Frontal cortex (tissue), 4 donors: ENCODE results near the gene LRRTM4. TPM values are rescaled to one million over a fixed set of nuclear protein-coding genes. Genes with fewer than 3 reads are reported as not detected.

ENCODE experiments used
- DNase-seq, 2 donors: peaks; one replicate each; pipeline ENCODE4 v3.0.0; 2012; ENCODE audit warnings: low spot score in 2 of 2
- FAIRE-seq: peaks from 2 replicates; lab custom pipeline; 2012; peaks lifted over from hg19 to GRCh38; lab: Jason Lieb, UNC
- total RNA-seq: library from RNA; depleted of rRNA; stranded (reverse); fragments of >200 nt; gene quantifications from one replicate; pipeline ENCODE4 v1.2.3, GENCODE V29; 2014
- donor health status: control.
- donor health status: control.
- donor health status: control.

LRRTM4 gene
- total RNA-seq = 46.1 TPM

DNA sequence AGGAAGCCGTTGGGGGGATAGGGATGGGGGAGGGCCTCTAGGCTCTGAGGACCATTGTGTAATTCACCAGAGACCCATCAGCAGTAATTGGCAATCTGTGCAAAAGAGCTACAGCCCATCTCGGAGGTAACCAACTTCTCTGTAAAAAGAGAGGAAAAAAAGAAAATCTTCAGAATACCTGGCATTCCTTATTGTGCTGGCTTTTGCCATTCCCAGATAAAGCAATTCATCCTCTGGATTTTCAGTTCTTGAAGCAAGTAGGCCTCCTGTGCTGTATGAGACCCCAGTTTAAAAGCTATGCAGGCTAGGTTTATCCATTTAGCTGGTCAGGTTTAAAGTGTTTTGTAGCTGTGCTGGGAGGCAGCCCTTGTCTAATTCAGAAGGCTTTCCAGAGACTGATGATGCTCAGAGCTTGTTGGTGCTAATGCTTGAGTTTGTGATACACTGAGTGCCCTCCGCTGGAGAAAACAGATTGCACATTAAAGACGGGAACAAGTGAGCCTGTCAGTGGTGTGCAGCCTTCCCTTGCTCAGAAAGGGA lies at the start of gene LRRTM4:
LRRTM4 (minus strand) TSS at position 446 of the 540 bp plus-strand sequence.
- no peak for FAIRE-seq
- DNase-seq = peak in 1 of 2 donors; percentile 4

DNA sequence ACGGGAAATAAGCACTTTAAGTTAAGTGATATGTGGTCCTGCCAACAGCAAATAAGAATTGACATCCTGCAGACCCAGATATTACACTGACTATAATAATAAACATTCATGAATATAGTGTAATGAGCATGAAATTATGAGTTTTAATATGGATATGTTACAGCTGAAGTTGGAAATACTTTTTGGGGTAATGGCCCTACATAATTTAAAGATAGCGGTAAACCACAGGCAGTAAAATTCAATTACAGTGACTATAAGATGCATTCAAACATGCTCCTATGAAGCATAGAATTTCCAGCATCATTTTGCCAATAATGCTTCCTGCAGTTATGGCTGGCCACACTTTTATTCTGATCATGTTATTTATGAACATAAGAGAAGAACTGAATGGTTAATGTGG lies 49.4 kb upstream of the LRRTM4 start:
- DNase-seq (no peak), FAIRE-seq (no peak)

- FAIRE-seq (no peak), DNase-seq (no peak)
These were observed 45.5 kb upstream of the LRRTM4 start for GRCh38 chr2:77567723-77568122.

GRCh38 chr2:77566582-77566981 lies 44.4 kb upstream of the LRRTM4 start:
- FAIRE-seq (no peak), DNase-seq (no peak)

GRCh38 chr2:77566131-77566530 lies 44.0 kb upstream of the LRRTM4 start:
- no peak for FAIRE-seq
- DNase-seq = no peak

DNA sequence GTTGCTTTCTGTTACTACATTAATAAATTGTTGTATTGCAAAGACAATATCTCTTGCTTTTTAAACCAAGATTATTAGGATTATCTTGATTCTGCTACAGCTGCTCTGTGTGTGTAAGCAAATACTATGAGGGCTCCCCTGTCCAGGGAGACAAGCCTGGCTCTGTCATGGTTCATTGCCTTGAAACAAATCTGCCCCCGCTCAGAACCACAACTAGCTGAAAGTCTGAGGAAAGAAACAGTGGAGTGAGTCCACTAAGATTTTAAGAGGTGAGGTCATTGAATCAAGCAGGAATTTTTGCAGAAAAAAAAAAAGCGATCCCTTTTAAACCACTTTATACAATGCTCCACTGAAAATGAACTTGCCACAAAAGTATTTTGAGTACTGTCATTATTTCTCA lies 30.8 kb upstream of the LRRTM4 start:
- FAIRE-seq (no peak), DNase-seq (no peak)

DNA sequence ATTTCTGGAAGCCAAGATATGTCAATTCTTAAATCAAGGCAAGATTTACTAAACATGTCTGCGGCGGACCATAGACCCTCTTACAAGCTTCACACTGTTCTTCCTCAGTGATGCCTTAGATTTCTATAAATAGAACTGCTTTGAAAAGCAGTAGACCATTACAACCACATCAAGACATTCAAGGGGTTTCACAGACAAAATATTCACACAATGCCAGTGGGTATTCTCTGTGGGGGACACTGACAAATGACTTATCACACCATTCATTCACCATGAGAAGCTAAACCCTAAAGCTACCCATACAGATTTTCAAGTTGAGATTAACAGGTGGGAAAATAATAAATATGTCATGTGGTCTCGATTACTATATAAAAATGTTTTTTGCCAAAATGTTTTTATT lies 15.9 kb upstream of the LRRTM4 start:
- no peak for DNase-seq
- no peak for FAIRE-seq

DNA sequence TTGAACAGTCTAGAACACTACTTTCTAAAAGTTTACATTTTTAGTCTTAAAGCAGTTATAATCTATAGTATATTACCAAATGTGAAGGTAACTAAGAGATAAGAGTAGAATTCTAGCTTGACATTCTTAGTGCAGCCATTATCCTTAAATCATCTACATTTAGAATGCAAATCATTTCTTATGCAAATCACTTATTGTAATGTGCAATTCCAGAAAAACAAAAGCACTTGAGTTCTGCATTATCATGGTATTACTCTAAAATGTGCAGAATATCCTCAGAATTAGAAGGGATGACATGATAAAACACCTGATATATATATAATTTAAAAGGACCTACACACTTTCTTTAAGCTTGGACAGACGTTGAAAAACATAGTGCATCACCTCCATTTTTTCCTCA lies 712 bp upstream of the LRRTM4 start:
- FAIRE-seq = no peak

GRCh38 chr2:77521548-77521891 lies 656 bp downstream of the LRRTM4 start:
- no peak for FAIRE-seq

More for the DNA sequence above, 712 bp upstream of the LRRTM4 start:
- DNase-seq = no peak

GRCh38 chr2:77520641-77521547 lies 1.3 kb downstream of the LRRTM4 start:
- no peak for DNase-seq

More at GRCh38 chr2:77521548-77521891, 656 bp downstream of the LRRTM4 start:
- DNase-seq = no peak

DNA sequence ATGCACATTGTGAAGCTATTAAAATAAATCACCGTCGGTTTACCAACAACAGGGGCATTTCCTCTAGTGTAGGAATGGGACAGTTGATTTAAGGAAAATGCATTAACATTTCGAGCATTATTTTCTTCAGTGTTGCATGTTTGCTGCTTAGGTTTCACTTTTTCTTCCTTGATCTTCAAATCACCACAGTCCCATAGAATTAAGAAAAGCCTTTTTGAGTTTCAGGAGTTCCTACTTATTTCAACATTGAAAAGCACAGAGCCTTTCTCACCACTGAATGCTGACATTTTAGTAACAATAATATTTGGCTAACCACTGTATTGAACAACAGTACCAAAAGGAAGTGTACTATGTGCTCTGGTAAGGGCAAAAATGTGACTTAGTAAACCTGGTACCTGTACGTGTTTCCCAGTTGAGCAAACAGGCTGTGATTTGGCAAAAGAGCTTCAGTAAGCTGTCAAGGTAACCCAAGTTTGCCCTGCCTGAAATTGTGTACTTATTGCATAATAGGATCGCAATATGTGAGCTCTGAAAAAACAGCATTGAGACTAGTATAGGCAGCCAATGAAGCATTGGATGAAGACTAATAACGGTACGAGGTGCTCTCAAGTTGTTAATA lies 2.2 kb downstream of the LRRTM4 start:
- no peak for FAIRE-seq

More at GRCh38 chr2:77520641-77521547, 1.3 kb downstream of the LRRTM4 start:
- FAIRE-seq = no peak

GRCh38 chr2:77519164-77519887 lies 2.9 kb downstream of the LRRTM4 start:
- no peak for FAIRE-seq
- DNase-seq = no peak

More for the DNA sequence above, 2.2 kb downstream of the LRRTM4 start:
- DNase-seq = no peak

DNA sequence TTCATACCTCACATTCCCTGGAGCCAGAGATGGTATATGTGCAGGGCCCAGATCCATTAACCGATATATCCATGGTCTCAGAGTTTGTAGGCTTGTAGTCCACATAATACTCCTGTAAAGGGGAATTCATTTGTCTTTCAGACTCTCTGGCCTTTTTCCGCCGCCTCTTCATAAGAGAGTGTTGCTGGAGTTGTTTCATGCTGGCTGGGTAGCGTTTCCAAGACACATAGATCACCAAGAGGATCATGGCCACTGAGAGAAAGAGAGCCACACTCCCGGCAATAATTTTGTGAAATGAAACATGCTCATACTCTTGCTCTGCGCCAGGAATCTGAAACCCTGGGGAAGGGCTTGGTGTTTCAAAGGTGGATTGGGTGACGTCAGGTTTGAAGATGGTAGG lies 3.9 kb downstream of the LRRTM4 start:
- DNase-seq (no peak), FAIRE-seq (no peak)

GRCh38 chr2:77513191-77513590 lies 9.0 kb downstream of the LRRTM4 start:
- DNase-seq = no peak
- no peak for FAIRE-seq

GRCh38 chr2:77512507-77512906 lies 9.7 kb downstream of the LRRTM4 start:
- DNase-seq = no peak
- no peak for FAIRE-seq

- DNase-seq (no peak), FAIRE-seq (peak; percentile 40)
These were observed 13.7 kb downstream of the LRRTM4 start for GRCh38 chr2:77508511-77508910.

DNA sequence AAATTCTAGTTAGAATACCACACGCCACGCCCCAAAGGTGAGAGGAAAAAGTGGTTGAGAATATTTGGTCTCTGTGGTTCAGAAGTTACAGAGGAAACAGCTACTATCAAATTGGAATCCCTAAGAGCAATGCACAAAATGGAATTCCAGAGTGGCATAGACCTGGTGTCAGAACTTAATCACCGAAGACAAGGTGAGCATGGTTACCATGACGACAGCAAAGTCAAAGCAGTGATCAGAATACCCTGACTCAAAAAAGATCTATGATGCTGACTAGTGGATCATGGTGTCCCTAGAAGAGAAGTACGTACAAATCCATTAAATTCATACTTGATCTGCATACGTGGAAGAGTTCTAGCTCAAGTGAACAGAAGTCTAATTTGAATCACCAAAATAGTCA lies 14.5 kb downstream of the LRRTM4 start:
- FAIRE-seq = no peak

DNA sequence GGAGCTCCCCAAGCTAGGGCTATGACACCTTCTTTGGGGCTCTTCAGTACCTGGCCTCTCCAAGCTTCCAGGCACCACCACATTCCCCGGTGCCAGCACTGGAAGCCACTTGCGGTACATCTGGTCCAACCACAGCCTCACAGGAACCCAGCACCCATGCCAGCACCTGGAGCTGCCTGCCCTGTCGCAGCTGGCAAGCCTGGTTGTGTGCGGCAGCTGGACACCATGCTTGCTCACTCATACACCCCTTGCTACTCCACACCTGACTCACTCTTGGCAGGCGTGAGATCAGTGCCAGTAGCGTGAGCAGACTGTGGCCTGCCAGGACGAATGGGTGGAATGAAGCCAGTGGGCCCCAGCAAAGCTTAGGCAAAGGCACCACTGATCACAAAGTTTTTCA lies 34.0 kb downstream of the LRRTM4 start:
- DNase-seq (no peak), FAIRE-seq (no peak)

More for the DNA sequence above, 14.5 kb downstream of the LRRTM4 start:
- DNase-seq = no peak

- FAIRE-seq (no peak), DNase-seq (no peak)
These were observed 34.9 kb downstream of the LRRTM4 start for GRCh38 chr2:77487074-77487803.

- no peak for FAIRE-seq
- no peak for DNase-seq
These were observed 38.1 kb downstream of the LRRTM4 start for GRCh38 chr2:77484026-77484425.
